ENCODE results near the gene LIPE.
"Not testable (repeated sequence)": the region's sequence is repeated elsewhere in the genome, so short reads cannot be mapped to it uniquely, and the experiment has no call there.

Gene LIPE

GRCh38 chr19:42450314-42450934 lies 23.2 kb upstream of the LIPE start:
- peak; percentile 95 for FAIRE-seq
- DNase-seq (ENCODE audit: extremely low spot score, insufficient read length, low read depth), result peak; percentile 65

GRCh38 chr19:42448306-42448705 lies 21.1 kb upstream of the LIPE start:
- FAIRE-seq; DNase-seq (ENCODE audit: extremely low spot score, insufficient read length, low read depth): not testable (repeated sequence)

GRCh38 chr19:42445948-42446347 lies 18.8 kb upstream of the LIPE start:
- no peak for FAIRE-seq
- no peak for DNase-seq (ENCODE audit: extremely low spot score, insufficient read length, low read depth)

GRCh38 chr19:42443944-42444398 lies 16.8 kb upstream of the LIPE start:
- FAIRE-seq, result no peak
- DNase-seq (ENCODE audit: extremely low spot score, insufficient read length, low read depth), result no peak

- no peak for DNase-seq (ENCODE audit: extremely low spot score, insufficient read length, low read depth)
- no peak for FAIRE-seq
Measured at GRCh38 chr19:42442833-42443232, 15.6 kb upstream of the LIPE start, which contains the start of gene CXCL17. Gene CXCL17 (minus strand): TSS chr19:42442946. CDS start chr19:42442832, 114 bp downstream.

- DNase-seq (ENCODE audit: extremely low spot score, insufficient read length, low read depth) (no peak), FAIRE-seq (no peak)
Measured at GRCh38 chr19:42441049-42441445, 13.9 kb upstream of the LIPE start.

GRCh38 chr19:42440357-42441048 lies 13.3 kb upstream of the LIPE start:
- DNase-seq (ENCODE audit: extremely low spot score, insufficient read length, low read depth) (peak; percentile 52), FAIRE-seq (no peak)

- FAIRE-seq (no peak), DNase-seq (ENCODE audit: extremely low spot score, insufficient read length, low read depth) (no peak)
Measured at GRCh38 chr19:42436006-42436405, 8.8 kb upstream of the LIPE start.

- FAIRE-seq (no peak), DNase-seq (ENCODE audit: extremely low spot score, insufficient read length, low read depth) (no peak)
Measured at GRCh38 chr19:42435316-42435715, 8.1 kb upstream of the LIPE start.

GRCh38 chr19:42433503-42434260 lies 6.5 kb upstream of the LIPE start:
- FAIRE-seq (peak; percentile 87), DNase-seq (ENCODE audit: extremely low spot score, insufficient read length, low read depth) (no peak)

GRCh38 chr19:42431486-42431885 lies 4.3 kb upstream of the LIPE start:
- FAIRE-seq (no peak), DNase-seq (ENCODE audit: extremely low spot score, insufficient read length, low read depth) (no peak)

- DNase-seq (ENCODE audit: extremely low spot score, insufficient read length, low read depth) (no peak), FAIRE-seq (no peak)
Measured at GRCh38 chr19:42428676-42429075, 1.5 kb upstream of the LIPE start.

GRCh38 chr19:42426643-42427042 lies 545 bp downstream of the LIPE start:
- no peak for DNase-seq (ENCODE audit: extremely low spot score, insufficient read length, low read depth)
- no peak for FAIRE-seq

GRCh38 chr19:42424712-42425131 lies 2.5 kb downstream of the LIPE start:
- DNase-seq (ENCODE audit: extremely low spot score, insufficient read length, low read depth) (no peak), FAIRE-seq (no peak)

- DNase-seq (ENCODE audit: extremely low spot score, insufficient read length, low read depth) (no peak), FAIRE-seq (no peak)
Measured at GRCh38 chr19:42424345-42424707, 2.9 kb downstream of the LIPE start.

GRCh38 chr19:42423462-42424344 lies 3.5 kb downstream of the LIPE start:
- DNase-seq (ENCODE audit: extremely low spot score, insufficient read length, low read depth) (peak; percentile 91), FAIRE-seq (peak; percentile 97)

- peak; percentile 33 for DNase-seq (ENCODE audit: extremely low spot score, insufficient read length, low read depth)
- FAIRE-seq, result peak; percentile 83
Measured at GRCh38 chr19:42422901-42423461, 4.2 kb downstream of the LIPE start.

GRCh38 chr19:42422092-42422900 lies 4.9 kb downstream of the LIPE start:
- no peak for DNase-seq (ENCODE audit: extremely low spot score, insufficient read length, low read depth)
- FAIRE-seq, result no peak

- no peak for DNase-seq (ENCODE audit: extremely low spot score, insufficient read length, low read depth)
- no peak for FAIRE-seq
Measured at GRCh38 chr19:42421591-42422031, 5.6 kb downstream of the LIPE start.
